ENCODE results near the gene NABP1. TPM values are rescaled to one million over a fixed set of nuclear protein-coding genes. Genes with fewer than 3 reads are reported as not detected.

The NABP1 gene
- total RNA-seq, 1 experiment from 2014 or later, result 5.8 TPM

DNA sequence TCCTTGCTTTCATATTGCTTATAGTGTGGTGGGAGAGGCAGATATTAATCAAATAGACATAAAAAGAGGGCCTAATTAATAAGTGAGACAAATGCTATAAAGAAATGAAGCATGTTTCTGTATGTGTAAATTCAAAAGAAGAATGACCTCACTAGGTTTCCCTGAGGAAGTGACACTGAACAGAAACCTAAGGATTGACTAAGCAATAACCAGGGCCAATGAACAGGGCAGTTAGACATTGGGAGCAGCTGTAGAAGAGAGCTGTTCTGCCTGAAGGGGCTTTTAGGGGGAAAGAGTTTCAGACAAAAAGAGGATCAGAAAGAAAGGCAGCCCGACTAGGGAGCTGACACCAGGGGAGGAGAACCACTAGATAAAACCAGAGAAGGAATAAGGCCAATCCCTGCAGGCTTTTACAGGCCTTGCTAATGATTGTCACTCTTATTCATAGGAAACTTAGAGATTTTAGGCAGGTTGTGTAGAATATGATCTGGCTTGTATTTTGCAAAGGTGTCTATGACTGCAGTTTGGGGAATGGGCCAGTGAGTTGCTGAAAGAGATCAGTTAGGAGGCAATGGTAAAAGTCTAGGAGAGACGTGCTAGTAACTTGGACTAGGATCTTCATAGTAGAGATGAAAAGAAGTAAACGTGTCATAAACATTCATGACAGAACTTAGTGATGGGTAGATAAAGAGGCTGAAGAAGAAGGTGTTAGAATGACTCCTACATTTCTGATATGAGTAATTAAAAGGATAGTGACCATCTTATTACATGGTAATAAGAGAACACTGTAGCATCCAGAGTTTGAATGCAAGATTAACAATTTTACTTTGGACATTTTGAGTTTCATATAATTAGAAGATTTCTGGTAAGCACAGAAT is 26.8 kb upstream of the NABP1 start:
- no peak for ATAC-seq
- ChIA-PET CTCF (no interaction called here), POLR2A (no interaction called here)

More for the DNA sequence above, 26.8 kb upstream of the NABP1 start:
- H3K36me3 Mint-ChIP-seq, result no peaks in the 10 kb centered on the region
- no peaks in the 10 kb centered on the region for H3K27me3 Mint-ChIP-seq (ENCODE audit: low read depth)
- DNase-seq (ENCODE audit: low spot score), result no peak
- peaks cover 9% of the 10 kb centered on the region for H3K9me3 Mint-ChIP-seq
- no peak overlapping the region for H3K4me3 Mint-ChIP-seq
- no peak for TF ChIP-seq PRRX2 (CRISPR knock-in tag; IDR thresholded peaks at IDR 0.05)
- TF ChIP-seq, protein P1, sequence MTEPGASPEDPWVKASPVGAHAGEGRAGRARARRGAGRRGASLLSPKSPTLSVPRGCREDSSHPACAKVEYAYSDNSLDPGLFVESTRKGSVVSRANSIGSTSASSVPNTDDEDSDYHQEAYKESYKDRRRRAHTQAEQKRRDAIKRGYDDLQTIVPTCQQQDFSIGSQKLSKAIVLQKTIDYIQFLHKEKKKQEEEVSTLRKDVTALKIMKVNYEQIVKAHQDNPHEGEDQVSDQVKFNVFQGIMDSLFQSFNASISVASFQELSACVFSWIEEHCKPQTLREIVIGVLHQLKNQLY (CRISPR knock-in tag; IDR thresholded peaks at IDR 0.05), result no peak
- TF ChIP-seq ZBTB21 (CRISPR knock-in tag; IDR thresholded peaks at IDR 0.05; ENCODE audit: borderline replicate concordance), result no peak
- TF ChIP-seq, protein P2, sequence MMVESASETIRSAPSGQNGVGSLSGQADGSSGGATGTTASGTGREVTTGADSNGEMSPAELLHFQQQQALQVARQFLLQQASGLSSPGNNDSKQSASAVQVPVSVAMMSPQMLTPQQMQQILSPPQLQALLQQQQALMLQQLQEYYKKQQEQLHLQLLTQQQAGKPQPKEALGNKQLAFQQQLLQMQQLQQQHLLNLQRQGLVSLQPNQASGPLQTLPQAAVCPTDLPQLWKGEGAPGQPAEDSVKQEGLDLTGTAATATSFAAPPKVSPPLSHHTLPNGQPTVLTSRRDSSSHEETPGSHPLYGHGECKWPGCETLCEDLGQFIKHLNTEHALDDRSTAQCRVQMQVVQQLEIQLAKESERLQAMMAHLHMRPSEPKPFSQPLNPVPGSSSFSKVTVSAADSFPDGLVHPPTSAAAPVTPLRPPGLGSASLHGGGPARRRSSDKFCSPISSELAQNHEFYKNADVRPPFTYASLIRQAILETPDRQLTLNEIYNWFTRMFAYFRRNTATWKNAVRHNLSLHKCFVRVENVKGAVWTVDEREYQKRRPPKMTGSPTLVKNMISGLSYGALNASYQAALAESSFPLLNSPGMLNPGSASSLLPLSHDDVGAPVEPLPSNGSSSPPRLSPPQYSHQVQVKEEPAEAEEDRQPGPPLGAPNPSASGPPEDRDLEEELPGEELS (CRISPR knock-in tag; IDR thresholded peaks at IDR 0.05), result no peak
- TF ChIP-seq, protein P3, sequence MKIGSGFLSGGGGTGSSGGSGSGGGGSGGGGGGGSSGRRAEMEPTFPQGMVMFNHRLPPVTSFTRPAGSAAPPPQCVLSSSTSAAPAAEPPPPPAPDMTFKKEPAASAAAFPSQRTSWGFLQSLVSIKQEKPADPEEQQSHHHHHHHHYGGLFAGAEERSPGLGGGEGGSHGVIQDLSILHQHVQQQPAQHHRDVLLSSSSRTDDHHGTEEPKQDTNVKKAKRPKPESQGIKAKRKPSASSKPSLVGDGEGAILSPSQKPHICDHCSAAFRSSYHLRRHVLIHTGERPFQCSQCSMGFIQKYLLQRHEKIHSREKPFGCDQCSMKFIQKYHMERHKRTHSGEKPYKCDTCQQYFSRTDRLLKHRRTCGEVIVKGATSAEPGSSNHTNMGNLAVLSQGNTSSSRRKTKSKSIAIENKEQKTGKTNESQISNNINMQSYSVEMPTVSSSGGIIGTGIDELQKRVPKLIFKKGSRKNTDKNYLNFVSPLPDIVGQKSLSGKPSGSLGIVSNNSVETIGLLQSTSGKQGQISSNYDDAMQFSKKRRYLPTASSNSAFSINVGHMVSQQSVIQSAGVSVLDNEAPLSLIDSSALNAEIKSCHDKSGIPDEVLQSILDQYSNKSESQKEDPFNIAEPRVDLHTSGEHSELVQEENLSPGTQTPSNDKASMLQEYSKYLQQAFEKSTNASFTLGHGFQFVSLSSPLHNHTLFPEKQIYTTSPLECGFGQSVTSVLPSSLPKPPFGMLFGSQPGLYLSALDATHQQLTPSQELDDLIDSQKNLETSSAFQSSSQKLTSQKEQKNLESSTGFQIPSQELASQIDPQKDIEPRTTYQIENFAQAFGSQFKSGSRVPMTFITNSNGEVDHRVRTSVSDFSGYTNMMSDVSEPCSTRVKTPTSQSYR (CRISPR knock-in tag; IDR thresholded peaks at IDR 0.05), result no peak
- no peak for TF ChIP-seq SMAD3 (CRISPR knock-in tag; IDR thresholded peaks at IDR 0.05; ENCODE audit: borderline replicate concordance)
- TF ChIP-seq TEAD4 (CRISPR knock-in tag; IDR thresholded peaks at IDR 0.05), result no peak
- TF ChIP-seq, protein P4, sequence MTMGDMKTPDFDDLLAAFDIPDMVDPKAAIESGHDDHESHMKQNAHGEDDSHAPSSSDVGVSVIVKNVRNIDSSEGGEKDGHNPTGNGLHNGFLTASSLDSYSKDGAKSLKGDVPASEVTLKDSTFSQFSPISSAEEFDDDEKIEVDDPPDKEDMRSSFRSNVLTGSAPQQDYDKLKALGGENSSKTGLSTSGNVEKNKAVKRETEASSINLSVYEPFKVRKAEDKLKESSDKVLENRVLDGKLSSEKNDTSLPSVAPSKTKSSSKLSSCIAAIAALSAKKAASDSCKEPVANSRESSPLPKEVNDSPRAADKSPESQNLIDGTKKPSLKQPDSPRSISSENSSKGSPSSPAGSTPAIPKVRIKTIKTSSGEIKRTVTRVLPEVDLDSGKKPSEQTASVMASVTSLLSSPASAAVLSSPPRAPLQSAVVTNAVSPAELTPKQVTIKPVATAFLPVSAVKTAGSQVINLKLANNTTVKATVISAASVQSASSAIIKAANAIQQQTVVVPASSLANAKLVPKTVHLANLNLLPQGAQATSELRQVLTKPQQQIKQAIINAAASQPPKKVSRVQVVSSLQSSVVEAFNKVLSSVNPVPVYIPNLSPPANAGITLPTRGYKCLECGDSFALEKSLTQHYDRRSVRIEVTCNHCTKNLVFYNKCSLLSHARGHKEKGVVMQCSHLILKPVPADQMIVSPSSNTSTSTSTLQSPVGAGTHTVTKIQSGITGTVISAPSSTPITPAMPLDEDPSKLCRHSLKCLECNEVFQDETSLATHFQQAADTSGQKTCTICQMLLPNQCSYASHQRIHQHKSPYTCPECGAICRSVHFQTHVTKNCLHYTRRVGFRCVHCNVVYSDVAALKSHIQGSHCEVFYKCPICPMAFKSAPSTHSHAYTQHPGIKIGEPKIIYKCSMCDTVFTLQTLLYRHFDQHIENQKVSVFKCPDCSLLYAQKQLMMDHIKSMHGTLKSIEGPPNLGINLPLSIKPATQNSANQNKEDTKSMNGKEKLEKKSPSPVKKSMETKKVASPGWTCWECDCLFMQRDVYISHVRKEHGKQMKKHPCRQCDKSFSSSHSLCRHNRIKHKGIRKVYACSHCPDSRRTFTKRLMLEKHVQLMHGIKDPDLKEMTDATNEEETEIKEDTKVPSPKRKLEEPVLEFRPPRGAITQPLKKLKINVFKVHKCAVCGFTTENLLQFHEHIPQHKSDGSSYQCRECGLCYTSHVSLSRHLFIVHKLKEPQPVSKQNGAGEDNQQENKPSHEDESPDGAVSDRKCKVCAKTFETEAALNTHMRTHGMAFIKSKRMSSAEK (CRISPR knock-in tag; IDR thresholded peaks at IDR 0.05; ENCODE audit: borderline replicate concordance), result no peak
- TF ChIP-seq, protein P5, sequence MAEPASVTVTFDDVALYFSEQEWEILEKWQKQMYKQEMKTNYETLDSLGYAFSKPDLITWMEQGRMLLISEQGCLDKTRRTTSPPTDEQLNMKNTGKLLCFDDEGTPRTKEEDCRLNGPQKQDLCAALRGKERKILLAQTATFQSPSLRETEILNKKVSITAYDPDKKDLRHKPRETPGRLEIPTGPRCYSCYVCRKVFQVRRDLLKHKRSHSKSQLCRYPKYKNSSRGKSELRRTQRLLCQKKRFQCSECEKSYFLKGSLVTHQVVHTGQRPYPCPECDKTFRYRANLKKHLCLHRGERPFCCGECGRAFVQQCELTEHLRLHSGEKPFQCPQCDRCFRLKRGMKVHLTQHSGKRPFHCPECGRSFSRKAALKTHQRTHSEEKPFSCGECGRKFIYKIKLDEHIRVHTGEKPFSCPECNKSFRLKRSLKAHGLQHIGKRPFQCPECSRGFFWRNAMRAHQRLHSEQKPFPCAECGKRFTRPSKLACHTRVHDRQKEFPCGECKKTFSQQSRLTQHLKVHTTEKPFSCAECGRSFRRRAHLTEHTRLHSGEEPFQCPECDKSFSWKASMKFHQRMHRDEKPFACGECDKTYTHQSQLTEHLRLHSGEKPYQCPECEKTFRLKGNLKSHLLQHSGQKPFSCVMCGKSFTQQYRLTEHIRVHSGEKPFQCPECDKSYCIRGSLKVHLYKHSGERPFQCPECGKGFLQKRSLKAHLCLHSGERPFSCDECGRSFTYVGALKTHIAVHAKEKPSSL (CRISPR knock-in tag; conservative IDR thresholded peaks at IDR 0.05), result no peak
- no peak for TF ChIP-seq ZNF138 (CRISPR knock-in tag; conservative IDR thresholded peaks at IDR 0.05)
- no peak overlapping the region for H3K27ac Mint-ChIP-seq
- no peaks in the 10 kb centered on the region for H3K4me1 Mint-ChIP-seq

Data from WTC11 (cell line).